ENCODE results near the gene PRRT3. TPM values are rescaled to one million over a fixed set of nuclear protein-coding genes. Genes with fewer than 3 reads are reported as not detected.
A peak's percentile ranks its signal among the peaks of the same experiment; 100 is the strongest.

PRRT3 gene
- total and polyA plus RNA-seq, 12 donors: 0.30 to 6.4 (median 3.0) TPM

- H3K4me1 ChIP-seq (replicated peaks in 1 of 2): peaks cover 14 to 30% of the 10 kb centered on the region in 2 donors
- DNase-seq: peak; percentile 77 to 90 (median 83)
- 34 to 75% (median 43%) methylated on average over 22 to 86 of the region's 86 CpGs for WGBS, 4 donors
- peak overlapping the region; percentile 32 to 88 (median 74) for H3K27ac ChIP-seq
- H3K9me3 ChIP-seq (replicated peaks in 1 of 3): no peaks in the 10 kb centered on the region
- H3K4me3 ChIP-seq: peak overlapping the region in 2 of 4 donors; percentile 39
- intact Hi-C loops (cut with DNase I): loop anchor here in 1 of 2 donors (10.0 kb wide), 1 partner anchor 223 kb away; no protein-coding TSS in a partner anchor
- TF ChIP-seq POLR2A (IDR thresholded peaks at IDR 0.05) (peak; percentile 29 to 62), CTCF (IDR thresholded peaks at IDR 0.05) (peak in 5 of 6 experiments; percentile 24 to 75 (median 54))
- H3K36me3 ChIP-seq (replicated peaks in 1 of 2): no peaks in the 10 kb centered on the region
- no peaks in the 10 kb centered on the region for H3K27me3 ChIP-seq
Observed at GRCh38 chr3:9947025-9947995, 4.9 kb downstream of the PRRT3 start.

GRCh38 chr3:9946112-9947024 lies 5.8 kb downstream of the PRRT3 start:
- peak; percentile 87 to 93 (median 90) for DNase-seq
- Histone ChIP-seq H3K4me1 (replicated peaks in 1 of 2) (peaks cover 5 to 24% of the 10 kb centered on the region in 2 donors), H3K27me3 (no peaks in the 10 kb centered on the region), H3K9me3 (replicated peaks in 1 of 3) (no peaks in the 10 kb centered on the region), H3K27ac (peak overlapping the region; percentile 39 to 88 (median 74)), H3K4me3 (peak overlapping the region in 2 of 4 donors; percentile 39), H3K36me3 (replicated peaks in 1 of 2) (no peaks in the 10 kb centered on the region)
- intact Hi-C loops (cut with DNase I): loop anchor here in 1 of 2 donors (10.0 kb wide), 1 partner anchor 222 kb away; no protein-coding TSS in a partner anchor
- 5 to 40% (median 7%) methylated on average over 3 to 90 of the region's 90 CpGs for WGBS, 4 donors
- TF ChIP-seq POLR2A (IDR thresholded peaks at IDR 0.05) (peak; percentile 39 to 80), CTCF (IDR thresholded peaks at IDR 0.05) (peak; percentile 24 to 86 (median 59))

- H3K27ac ChIP-seq: no peak overlapping the region
Observed at GRCh38 chr3:9945358-9945757, 6.8 kb downstream of the PRRT3 start.

More at GRCh38 chr3:9945358-9945757, 6.8 kb downstream of the PRRT3 start:
- Histone ChIP-seq H3K9me3 (replicated peaks in 1 of 3) (no peaks in the 10 kb centered on the region), H3K27me3 (no peaks in the 10 kb centered on the region), H3K4me3 (no peak overlapping the region), H3K4me1 (replicated peaks in 1 of 2) (peaks cover 5 to 24% of the 10 kb centered on the region in 2 donors), H3K36me3 (replicated peaks in 1 of 2) (no peaks in the 10 kb centered on the region)
- intact Hi-C loops (cut with DNase I): loop anchor here in 1 of 2 donors (10.0 kb wide), 1 partner anchor 221 kb away; no protein-coding TSS in a partner anchor
- 83 to 94% (median 87%) methylated on average over 8 to 10 of the region's 10 CpGs for WGBS, 4 donors
- TF ChIP-seq CTCF (IDR thresholded peaks at IDR 0.05) (no peak), POLR2A (IDR thresholded peaks at IDR 0.05) (no peak)
- DNase-seq: no peak
